HEK293 (cell line): ENCODE data around the gene ARFIP2.

Experiments used
- CTCF ChIP-seq: fragments of 450-650 bp; formaldehyde crosslinking; IDR thresholded peaks from 2 replicates; pipeline ENCODE4 v1.5.1; 2016; ENCODE audit warnings: missing biosample characterization, missing genetic modification characterization
- SP3 ChIP-seq: fragments of 450-650 bp; formaldehyde crosslinking; IDR thresholded peaks from 2 replicates; pipeline ENCODE4 v1.5.1; 2016; ENCODE audit warnings: missing biosample characterization, missing genetic modification characterization
- TCF7L2 ChIP-seq: IDR thresholded peaks from 2 replicates; pipeline ENCODE4 v1.6.1; 2011; ENCODE audit warnings: low read depth, mild to moderate bottlenecking, inconsistent platforms, low read length, moderate library complexity, borderline replicate concordance
- ZBTB6 ChIP-seq: fragments of 450-650 bp; formaldehyde crosslinking; IDR thresholded peaks from 2 replicates; pipeline ENCODE4 v1.5.1; 2017; ENCODE audit warnings: missing biosample characterization, missing genetic modification characterization
- ZNF292 ChIP-seq: fragments of 450-650 bp; formaldehyde crosslinking; IDR thresholded peaks from 2 replicates; pipeline ENCODE4 v1.5.1; 2016; ENCODE audit warnings: low read depth, missing biosample characterization, missing genetic modification characterization, borderline replicate concordance
- ZNF423 ChIP-seq: fragments of 450-650 bp; formaldehyde crosslinking; IDR thresholded peaks from 2 replicates; pipeline ENCODE4 v1.5.1; 2016; ENCODE audit warnings: missing biosample characterization, missing genetic modification characterization
- ZNF433 ChIP-seq: fragments of 450-650 bp; formaldehyde crosslinking; IDR thresholded peaks from 2 replicates; pipeline ENCODE4 v1.5.1; 2016; ENCODE audit warnings: missing biosample characterization, missing genetic modification characterization, low read depth
- ZNF521 ChIP-seq: fragments of 450-650 bp; formaldehyde crosslinking; IDR thresholded peaks from 2 replicates; pipeline ENCODE4 v1.5.1; 2017; ENCODE audit warnings: missing biosample characterization, mild to moderate bottlenecking, missing genetic modification characterization
- ZNF624 ChIP-seq: fragments of 450-650 bp; formaldehyde crosslinking; IDR thresholded peaks from 2 replicates; pipeline ENCODE4 v1.5.1; 2017; ENCODE audit warnings: missing biosample characterization, missing genetic modification characterization

GRCh38 chr11:6431861-6432260 lies 49.3 kb downstream of the ARFIP2 start:
- TF ChIP-seq ZNF423 (tag by site-specific recombination) (no peak), ZNF521 (tag by site-specific recombination) (no peak), ZNF624 (tag by site-specific recombination) (no peak), SP3 (no peak), CTCF (tag by site-specific recombination) (no peak), TCF7L2 (no peak), ZNF433 (no peak), ZBTB6 (tag by site-specific recombination) (no peak), ZNF292 (tag by site-specific recombination) (no peak)
